ENCODE data around the gene HNRNPH3. TPM values are rescaled to one million over a fixed set of nuclear protein-coding genes. Genes with fewer than 3 reads are reported as not detected.
A peak's percentile ranks its signal among the peaks of the same experiment; 100 is the strongest.

Gene HNRNPH3
- total RNA-seq, 1 donor from 2014 or later: 97.2 TPM

- peak; percentile 54 for TF ChIP-seq CTCF (IDR thresholded peaks at IDR 0.05)
- peaks cover 65% of the 10 kb centered on the region for H3K4me1 Mint-ChIP-seq (ENCODE audit: unreplicated experiment)
- peak within 1 kb of the TSS; percentile 100 for H3K27ac Mint-ChIP-seq (ENCODE audit: unreplicated experiment)
- H3K36me3 Mint-ChIP-seq (ENCODE audit: unreplicated experiment): peaks cover 12% of the 10 kb centered on the region
- peak; percentile 87 for DNase-seq (ENCODE audit: extremely low spot score, unreplicated experiment)
- H3K27me3 Mint-ChIP-seq (ENCODE audit: unreplicated experiment): no peaks in the 10 kb centered on the region
- peak within 1 kb of the TSS; percentile 99 for H3K4me3 Mint-ChIP-seq (ENCODE audit: unreplicated experiment)
- H3K9me3 Mint-ChIP-seq (ENCODE audit: unreplicated experiment): no peaks in the 10 kb centered on the region
Measured at GRCh38 chr10:68332259-68333057, 594 bp downstream of the HNRNPH3 start, which contains the start of gene PBLD. Gene PBLD (minus strand): TSS chr10:68332928. CDS start chr10:68306844, 26,084 bp downstream.

GRCh38 chr10:68333058-68333395, 1.2 kb downstream of the HNRNPH3 start:
- H3K4me1 Mint-ChIP-seq (ENCODE audit: unreplicated experiment): peaks cover 69% of the 10 kb centered on the region

GRCh38 chr10:68333440-68334431, 1.9 kb downstream of the HNRNPH3 start:
- Mint-ChIP-seq H3K9me3 (ENCODE audit: unreplicated experiment) (no peaks in the 10 kb centered on the region), H3K27ac (ENCODE audit: unreplicated experiment) (peak overlapping the region; percentile 100), H3K4me3 (ENCODE audit: unreplicated experiment) (peak overlapping the region; percentile 99), H3K36me3 (ENCODE audit: unreplicated experiment) (peaks cover 20% of the 10 kb centered on the region), H3K27me3 (ENCODE audit: unreplicated experiment) (no peaks in the 10 kb centered on the region), H3K4me1 (ENCODE audit: unreplicated experiment) (peaks cover 66% of the 10 kb centered on the region)
- no peak for DNase-seq (ENCODE audit: extremely low spot score, unreplicated experiment)
- no peak for TF ChIP-seq CTCF (IDR thresholded peaks at IDR 0.05)

More at GRCh38 chr10:68333058-68333395, 1.2 kb downstream of the HNRNPH3 start:
- DNase-seq (ENCODE audit: extremely low spot score, unreplicated experiment): no peak
- Mint-ChIP-seq H3K27ac (ENCODE audit: unreplicated experiment) (peak overlapping the region; percentile 100), H3K9me3 (ENCODE audit: unreplicated experiment) (no peaks in the 10 kb centered on the region), H3K4me3 (ENCODE audit: unreplicated experiment) (peak overlapping the region; percentile 99), H3K36me3 (ENCODE audit: unreplicated experiment) (peaks cover 16% of the 10 kb centered on the region), H3K27me3 (ENCODE audit: unreplicated experiment) (no peaks in the 10 kb centered on the region)
- no peak for TF ChIP-seq CTCF (IDR thresholded peaks at IDR 0.05)

GRCh38 chr10:68334672-68335467, 3.0 kb downstream of the HNRNPH3 start:
- H3K36me3 Mint-ChIP-seq (ENCODE audit: unreplicated experiment): peaks cover 29% of the 10 kb centered on the region
- H3K4me1 Mint-ChIP-seq (ENCODE audit: unreplicated experiment): peaks cover 57% of the 10 kb centered on the region
- peak overlapping the region; percentile 100 for H3K27ac Mint-ChIP-seq (ENCODE audit: unreplicated experiment)
- no peaks in the 10 kb centered on the region for H3K27me3 Mint-ChIP-seq (ENCODE audit: unreplicated experiment)
- H3K9me3 Mint-ChIP-seq (ENCODE audit: unreplicated experiment): no peaks in the 10 kb centered on the region
- no peak for DNase-seq (ENCODE audit: extremely low spot score, unreplicated experiment)
- peak overlapping the region; percentile 99 for H3K4me3 Mint-ChIP-seq (ENCODE audit: unreplicated experiment)
- TF ChIP-seq CTCF (IDR thresholded peaks at IDR 0.05): no peak

All from osteocyte (in vitro differentiated cells).